Endothelial cell of coronary artery (primary cell): ENCODE data around the gene TAF11L4. TPM values are rescaled to one million over a fixed set of nuclear protein-coding genes. Genes with fewer than 3 reads are reported as not detected.

Source experiments
- total RNA-seq: library from RNA; depleted of rRNA; stranded (reverse); fragments of >200 nt; gene quantifications from 2 replicates; pipeline ENCODE4 v1.2.3, GENCODE V29; 2014

The TAF11L4 gene
- total RNA-seq = not detected in 2 replicates

GRCh38 chr5:17521501-17521900 lies at the start of gene TAF11L4:
TSS of gene TAF11L4 (plus strand) at chr5:17521801.

DNA sequence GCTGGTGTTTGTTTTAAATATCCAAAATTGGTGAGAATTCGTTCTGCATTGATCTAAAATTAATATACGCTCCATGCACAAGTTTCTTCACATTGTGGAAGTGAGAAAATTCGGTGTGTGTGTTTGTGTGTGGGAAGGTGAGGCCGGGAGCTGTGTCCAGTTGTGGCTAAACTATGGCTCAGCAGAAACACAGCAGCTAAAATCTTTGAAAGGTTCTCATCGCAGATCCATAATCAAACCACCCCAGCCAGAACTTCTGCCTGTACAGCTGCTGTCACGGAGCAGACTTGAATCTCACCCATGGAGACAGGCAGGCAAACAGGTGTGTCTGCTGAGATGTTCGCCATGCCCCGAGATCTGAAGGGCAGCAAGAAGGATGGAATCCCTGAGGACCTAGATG lies 23.7 kb upstream of the TAF11L4 start, which contains the start of gene TAF11L2:
TSS of gene TAF11L2 (plus strand) at position 301 of the 400 bp plus-strand sequence.

DNA sequence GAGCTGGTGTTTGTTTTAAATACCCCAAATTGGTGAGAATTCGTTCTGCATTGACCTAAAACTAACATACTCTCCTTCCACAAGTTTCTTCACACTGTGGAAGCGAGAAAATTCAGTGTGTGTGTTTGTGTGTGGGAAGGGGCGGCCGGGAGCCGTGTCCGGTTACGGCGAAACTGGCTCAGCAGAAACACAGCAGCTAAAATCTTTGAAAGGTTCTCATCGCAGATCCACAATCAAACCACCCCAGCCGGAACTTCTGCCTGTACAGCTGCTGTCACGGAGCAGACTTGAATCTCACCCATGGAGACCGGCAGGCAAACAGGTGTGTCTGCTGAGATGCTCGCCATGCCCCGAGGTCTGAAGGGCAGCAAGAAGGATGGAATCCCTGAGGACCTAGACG lies 3.5 kb upstream of the TAF11L4 start, which contains the start of gene TAF11L3:
TSS of gene TAF11L3 (plus strand) at position 301 of the 400 bp plus-strand sequence.

GRCh38 chr5:17524935-17525334 lies 3.3 kb downstream of the TAF11L4 start, which contains the start of gene TAF11L5:
TSS of gene TAF11L5 (plus strand) at chr5:17525235.

DNA sequence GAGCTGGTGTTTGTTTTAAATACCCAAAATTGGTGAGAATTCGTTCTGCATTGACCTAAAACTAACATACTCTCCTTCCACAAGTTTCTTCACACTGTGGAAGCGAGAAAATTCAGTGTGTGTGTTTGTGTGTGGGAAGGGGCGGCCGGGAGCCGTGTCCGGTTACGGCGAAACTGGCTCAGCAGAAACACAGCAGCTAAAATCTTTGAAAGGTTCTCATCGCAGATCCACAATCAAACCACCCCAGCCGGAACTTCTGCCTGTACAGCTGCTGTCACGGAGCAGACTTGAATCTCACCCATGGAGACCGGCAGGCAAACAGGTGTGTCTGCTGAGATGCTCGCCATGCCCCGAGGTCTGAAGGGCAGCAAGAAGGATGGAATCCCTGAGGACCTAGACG lies 6.8 kb downstream of the TAF11L4 start, which contains the start of gene TAF11L6:
TSS of gene TAF11L6 (plus strand) at position 301 of the 400 bp plus-strand sequence.

Other genes starting within 250 kb of the TAF11L4 start
- not detected in 2 replicates for gene TAF11L2, start 23.6 kb upstream of the TAF11L4 start, total RNA-seq
- not detected in 2 replicates for gene TAF11L3, start 3.4 kb upstream of the TAF11L4 start, total RNA-seq
- not detected in 2 replicates for gene TAF11L5, start 3.4 kb downstream of the TAF11L4 start, total RNA-seq
- gene TAF11L6, start 6.9 kb downstream of the TAF11L4 start, total RNA-seq = not detected in 2 replicates
- gene TAF11L7, start 64.0 kb downstream of the TAF11L4 start, total RNA-seq = not detected in 2 replicates
- not detected in 2 replicates for gene TAF11L8, start 69.2 kb downstream of the TAF11L4 start, total RNA-seq
- not detected in 2 replicates for gene TAF11L9, start 72.6 kb downstream of the TAF11L4 start, total RNA-seq
- gene TAF11L10, start 76.0 kb downstream of the TAF11L4 start, total RNA-seq = not detected in 2 replicates
- gene TAF11L11, start 82.4 kb downstream of the TAF11L4 start, total RNA-seq = not detected in 2 replicates
- not detected in 2 replicates for gene TAF11L12, start 88.6 kb downstream of the TAF11L4 start, total RNA-seq
- not detected in 2 replicates for gene TAF11L13, start 110.3 kb downstream of the TAF11L4 start, total RNA-seq
- not detected in 2 replicates for gene TAF11L14, start 112.7 kb downstream of the TAF11L4 start, total RNA-seq